Renal cortical epithelial cell (primary cell): ENCODE measurements around the gene MBNL2. TPM values are rescaled to one million over a fixed set of nuclear protein-coding genes. Genes with fewer than 3 reads are reported as not detected.

Source experiments
- DNase-seq: peaks from one replicate; pipeline ENCODE4 v3.0.0-alpha.2; 2011; ENCODE audit warnings: low read depth
- total RNA-seq: library from RNA; depleted of rRNA; stranded (reverse); fragments of >200 nt; gene quantifications from 2 replicates; pipeline ENCODE4 v1.2.3, GENCODE V29; 2014

MBNL2 gene
- total RNA-seq, 1 donor from 2014 or later, result 124 TPM

- DNase-seq, result no peak
Observed at GRCh38 chr13:97327086-97327485, 105.0 kb downstream of the MBNL2 start.

GRCh38 chr13:97327506-97328221 is 105.5 kb downstream of the MBNL2 start:
- DNase-seq, result no peak

GRCh38 chr13:97328222-97328790 is 106.2 kb downstream of the MBNL2 start:
- DNase-seq, result peak; percentile 86

GRCh38 chr13:97329331-97329730 is 107.2 kb downstream of the MBNL2 start:
- no peak for DNase-seq

GRCh38 chr13:97330448-97330847 is 108.3 kb downstream of the MBNL2 start:
- DNase-seq, result no peak

GRCh38 chr13:97332742-97333141 is 110.6 kb downstream of the MBNL2 start:
- no peak for DNase-seq

GRCh38 chr13:97333983-97334382 is 111.8 kb downstream of the MBNL2 start:
- no peak for DNase-seq

GRCh38 chr13:97334690-97335089 is 112.6 kb downstream of the MBNL2 start:
- no peak for DNase-seq

GRCh38 chr13:97335488-97336134 is 113.5 kb downstream of the MBNL2 start:
- no peak for DNase-seq

- DNase-seq, result no peak
Observed at GRCh38 chr13:97337985-97338499, 115.9 kb downstream of the MBNL2 start.

- no peak for DNase-seq
Observed at GRCh38 chr13:97338571-97338970, 116.4 kb downstream of the MBNL2 start.

GRCh38 chr13:97339019-97339987 is 117.2 kb downstream of the MBNL2 start:
- DNase-seq, result peak; percentile 25

- DNase-seq, result no peak
Observed at GRCh38 chr13:97339988-97340749, 118.0 kb downstream of the MBNL2 start.

GRCh38 chr13:97341135-97341534 is 119.0 kb downstream of the MBNL2 start:
- no peak for DNase-seq

GRCh38 chr13:97342136-97342535 is 120.0 kb downstream of the MBNL2 start:
- peak; percentile 35 for DNase-seq

- no peak for DNase-seq
Observed at GRCh38 chr13:97342936-97343335, 120.8 kb downstream of the MBNL2 start.

GRCh38 chr13:97344265-97345175 is 122.4 kb downstream of the MBNL2 start:
- peak; percentile 74 for DNase-seq

GRCh38 chr13:97346097-97346496 is 124.0 kb downstream of the MBNL2 start:
- no peak for DNase-seq

GRCh38 chr13:97346561-97347254 is 124.6 kb downstream of the MBNL2 start:
- DNase-seq, result no peak
